GM19455 (cell line): Measurements from ENCODE around the gene NANOGP8.
"Not testable (repeated sequence)": the region's sequence is repeated elsewhere in the genome, so short reads cannot be mapped to it uniquely, and the experiment has no call there.

ENCODE experiments used
- ATAC-seq: cut with Tn5 transposase; IDR thresholded peaks from one replicate; pipeline ENCODE4 v1.9.1; 2021; ENCODE audit not compliant: unreplicated experiment

Gene NANOGP8

GRCh38 chr15:35085176-35085919 lies at the start of gene NANOGP8:
TSS of gene NANOGP8 (minus strand) at chr15:35085295. CDS start at chr15:35085110, 185 bp downstream.
- not testable (repeated sequence) for ATAC-seq

GRCh38 chr15:35134299-35134698 lies 49.2 kb upstream of the NANOGP8 start:
- ATAC-seq, result no peak

DNA sequence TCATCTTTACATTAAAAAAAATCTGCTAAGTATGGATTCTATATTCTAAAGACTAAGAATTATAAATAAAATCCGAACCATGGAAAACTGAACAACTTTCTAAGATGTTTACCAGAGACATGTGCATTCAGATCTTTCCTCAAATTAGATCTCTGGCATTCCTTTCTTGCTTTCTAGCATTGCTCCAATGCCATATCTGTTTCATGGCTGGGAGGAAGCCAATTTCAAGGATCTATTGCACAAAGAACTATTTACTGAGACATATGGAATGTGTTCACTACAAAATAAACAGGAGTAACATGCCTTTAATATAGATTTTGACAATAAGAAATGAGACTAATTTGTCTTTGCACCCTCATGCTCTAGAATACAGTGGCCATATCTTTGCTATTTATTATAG lies 45.1 kb upstream of the NANOGP8 start:
- no peak for ATAC-seq

DNA sequence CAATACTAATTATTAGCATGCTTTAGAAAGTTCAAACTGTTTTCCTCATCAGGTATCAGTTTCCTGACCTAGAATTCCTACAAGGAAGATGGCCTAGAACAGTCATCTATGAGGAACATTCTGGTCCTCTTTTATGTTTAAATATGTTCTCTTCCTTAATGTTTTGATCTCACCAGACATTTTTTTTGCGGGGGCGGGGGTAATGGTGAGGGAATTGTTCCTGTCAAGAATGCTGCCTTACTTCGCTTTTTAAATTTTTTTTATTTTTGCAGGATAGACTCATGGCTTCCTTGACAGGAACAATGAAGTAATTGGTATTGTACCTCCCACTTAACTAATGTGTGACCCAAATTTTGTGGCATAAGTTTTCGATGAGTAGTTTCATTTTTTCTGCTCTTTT lies 44.3 kb upstream of the NANOGP8 start:
- no peak for ATAC-seq

- no peak for ATAC-seq
These were observed 42.6 kb upstream of the NANOGP8 start for GRCh38 chr15:35127717-35128116.

DNA sequence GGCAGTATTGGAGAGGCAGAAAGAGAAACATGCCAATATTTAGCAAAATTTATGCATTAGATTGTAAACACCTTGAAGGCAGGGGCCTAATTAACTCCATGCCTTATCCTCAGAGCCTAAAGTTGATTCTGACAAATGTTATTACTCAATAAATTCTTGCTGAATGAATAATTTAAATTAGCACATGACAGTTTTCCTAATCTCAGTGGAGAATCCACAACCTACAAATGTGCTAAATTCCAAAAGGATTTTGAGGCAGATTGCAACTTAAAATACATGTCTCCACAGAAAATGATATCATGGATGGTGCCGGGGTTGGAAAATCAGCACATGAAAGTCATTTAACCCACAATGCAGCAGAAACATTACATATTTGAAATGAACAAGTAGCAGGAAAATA lies 41.1 kb upstream of the NANOGP8 start:
- ATAC-seq, result no peak

GRCh38 chr15:35123743-35124142 lies 38.6 kb upstream of the NANOGP8 start:
- ATAC-seq, result no peak

- ATAC-seq, result no peak
These were observed 36.7 kb upstream of the NANOGP8 start for GRCh38 chr15:35121611-35122359.

DNA sequence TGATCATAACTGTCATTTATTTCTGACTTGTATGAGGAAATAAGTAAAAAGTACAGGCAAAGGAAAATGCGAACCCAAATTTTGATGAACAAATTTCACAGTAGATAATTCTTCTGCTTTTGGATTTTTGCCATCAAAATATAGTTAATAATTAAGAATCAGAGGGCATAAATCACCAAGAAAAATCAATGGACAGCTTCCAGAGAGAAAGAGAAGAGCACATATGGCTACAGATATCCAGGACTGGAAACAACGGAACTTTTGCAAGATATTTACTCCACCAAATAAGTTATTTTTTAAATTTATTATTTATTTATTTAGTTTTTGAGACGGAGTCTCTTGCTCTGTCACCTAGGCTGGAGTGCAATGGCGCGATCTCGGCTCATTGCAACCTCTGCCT lies 35.1 kb upstream of the NANOGP8 start:
- ATAC-seq, result no peak

DNA sequence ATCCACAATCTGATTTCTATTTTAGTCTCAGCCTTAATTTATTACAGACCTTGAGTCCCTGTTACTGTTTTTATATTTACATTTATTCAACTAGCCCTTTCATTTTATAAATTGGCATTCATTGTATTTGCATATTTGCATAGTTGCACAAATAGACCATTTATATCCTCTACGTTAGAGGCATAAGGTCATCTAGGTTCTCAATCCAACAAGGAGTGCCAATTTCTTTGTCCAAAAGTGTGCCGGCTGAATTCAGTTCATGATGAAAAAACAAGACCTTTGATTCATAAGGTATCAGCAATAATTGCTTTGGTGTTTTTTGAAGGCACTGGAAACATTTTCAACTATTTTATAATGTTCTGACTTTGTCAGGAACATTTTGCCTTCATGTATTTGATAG lies 33.9 kb upstream of the NANOGP8 start:
- no peak for ATAC-seq

GRCh38 chr15:35117543-35118265 lies 32.6 kb upstream of the NANOGP8 start:
- no peak for ATAC-seq

DNA sequence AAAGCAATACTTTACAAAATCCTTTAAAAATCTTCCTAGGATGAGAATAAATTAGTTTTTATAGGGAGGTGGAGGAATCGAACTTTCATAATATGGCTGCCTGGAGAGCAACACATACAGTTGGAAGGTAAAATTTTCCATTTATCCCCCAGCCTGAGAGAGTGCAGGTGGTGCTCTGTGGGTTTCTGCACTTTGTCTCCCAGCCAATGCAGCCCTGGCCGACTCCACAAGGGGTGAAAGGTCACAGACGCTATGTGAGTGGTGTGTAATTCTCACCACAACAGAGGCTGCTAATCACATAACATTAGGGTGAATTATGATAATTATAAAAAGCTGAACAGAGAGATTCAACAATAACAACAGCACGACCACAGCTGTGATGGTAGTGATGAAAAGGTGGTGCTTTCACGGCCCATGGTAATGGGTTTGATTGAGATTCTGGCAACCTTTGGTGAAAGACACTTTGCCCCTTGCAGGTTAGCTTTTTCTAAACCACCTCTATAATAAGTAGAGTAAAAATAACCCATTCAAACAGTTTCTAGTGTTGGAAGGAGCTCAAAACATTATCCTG lies 30.1 kb upstream of the NANOGP8 start:
- no peak for ATAC-seq

GRCh38 chr15:35112346-35112745 lies 27.3 kb upstream of the NANOGP8 start:
- ATAC-seq, result no peak

GRCh38 chr15:35111861-35112260 lies 26.8 kb upstream of the NANOGP8 start:
- ATAC-seq, result no peak

GRCh38 chr15:35108453-35108852 lies 23.4 kb upstream of the NANOGP8 start:
- no peak for ATAC-seq

GRCh38 chr15:35107561-35107960 lies 22.5 kb upstream of the NANOGP8 start:
- no peak for ATAC-seq

DNA sequence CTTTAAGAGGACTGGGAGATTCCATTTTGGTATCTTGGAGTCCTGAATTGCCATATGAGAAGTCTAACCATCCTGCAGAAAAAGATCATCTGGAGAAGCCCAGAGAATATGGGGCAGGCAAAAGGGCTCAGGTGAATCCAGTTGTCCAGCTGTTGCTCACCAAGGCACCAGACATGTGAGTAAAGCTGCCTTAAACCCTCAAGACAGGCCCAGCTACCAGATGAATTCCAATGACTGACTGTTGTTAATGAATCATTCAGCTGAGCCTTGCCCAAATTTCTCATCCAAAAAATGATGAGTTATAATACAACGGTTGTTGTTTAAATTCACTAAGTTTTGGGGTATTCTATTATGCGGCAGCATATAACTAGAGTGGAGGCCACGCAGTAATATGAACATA lies 22.0 kb upstream of the NANOGP8 start:
- no peak for ATAC-seq

DNA sequence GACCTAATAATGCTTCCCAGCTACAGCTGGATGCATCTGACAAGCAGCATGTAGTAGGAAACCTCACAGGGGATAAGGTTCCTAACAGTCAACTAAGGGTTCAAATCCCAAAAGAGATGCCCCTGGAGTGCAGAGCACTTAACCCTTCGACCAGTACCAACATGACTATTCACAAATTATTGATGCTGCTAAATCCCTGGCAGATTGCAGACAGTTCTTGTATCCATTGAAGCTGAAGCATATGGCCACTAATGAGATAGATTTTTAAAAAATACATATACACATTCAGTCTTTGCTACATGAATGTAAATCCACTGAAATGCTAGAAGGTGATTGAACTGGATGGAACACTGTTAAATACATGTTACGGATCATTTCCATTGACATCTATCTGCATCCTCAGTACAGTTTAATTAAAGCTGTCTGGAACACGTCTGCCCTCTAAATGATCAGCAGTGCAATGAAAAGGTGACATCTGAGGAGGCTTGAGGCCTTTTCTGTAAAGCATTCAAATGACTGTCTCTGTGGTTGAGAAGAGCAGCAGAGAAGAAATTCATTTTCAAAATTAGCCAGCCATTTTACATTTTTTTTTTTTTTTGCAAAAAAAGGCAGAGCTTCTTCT lies 19.5 kb upstream of the NANOGP8 start:
- no peak for ATAC-seq

GRCh38 chr15:35102186-35102585 lies 17.1 kb upstream of the NANOGP8 start:
- no peak for ATAC-seq

GRCh38 chr15:35101335-35101734 lies 16.2 kb upstream of the NANOGP8 start:
- ATAC-seq, result no peak

DNA sequence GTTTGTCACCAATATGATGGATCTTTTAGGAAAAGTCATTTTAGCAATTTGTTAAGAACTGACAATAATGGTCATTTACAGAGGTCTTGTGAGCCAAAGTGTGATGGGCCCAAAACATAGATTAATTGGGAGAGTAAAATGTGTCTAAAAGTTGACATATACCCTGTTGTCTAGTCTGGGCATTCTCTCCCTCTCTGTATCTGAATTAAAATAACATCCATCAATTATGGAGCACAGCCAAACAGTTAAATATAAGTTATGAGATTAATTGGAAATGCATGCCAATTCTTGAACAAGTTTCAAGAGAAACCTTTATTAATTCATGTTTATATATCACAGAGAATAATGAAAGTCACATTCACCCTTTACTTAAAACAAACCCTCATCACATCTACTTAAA lies 13.6 kb upstream of the NANOGP8 start:
- no peak for ATAC-seq
